H54 (cell line): ENCODE measurements around the gene ZNF627.
"Not testable (repeated sequence)": the region's sequence is repeated elsewhere in the genome, so short reads cannot be mapped to it uniquely, and the experiment has no call there.

Source experiments
- DNase-seq: peaks from one replicate; pipeline ENCODE4 v3.0.0; 2011; ENCODE audit warnings: low spot score, mixed read lengths; ENCODE audit not compliant: insufficient read length
- FAIRE-seq: peaks from 3 replicates; lab custom pipeline; 2011; peaks lifted over from hg19 to GRCh38; lab: Jason Lieb, UNC
- POLR2A ChIP-seq: IDR thresholded peaks from 2 replicates; pipeline ENCODE4 v1.6.1; 2011; ENCODE audit warnings: low read depth, mild to moderate bottlenecking, low read length

Gene ZNF627

GRCh38 chr19:11560404-11561051, 36.8 kb upstream of the ZNF627 start:
- FAIRE-seq: peak; percentile 6
- no peak for TF ChIP-seq POLR2A
- no peak for DNase-seq

GRCh38 chr19:11563532-11563931, 33.8 kb upstream of the ZNF627 start:
- DNase-seq (no peak), FAIRE-seq (no peak)
- TF ChIP-seq POLR2A: no peak

GRCh38 chr19:11564082-11564807, 33.0 kb upstream of the ZNF627 start:
- not testable (repeated sequence) for DNase-seq, FAIRE-seq

GRCh38 chr19:11565649-11565980, 31.7 kb upstream of the ZNF627 start:
- DNase-seq, FAIRE-seq: not testable (repeated sequence)

- TF ChIP-seq POLR2A: no peak
- DNase-seq (no peak), FAIRE-seq (no peak)
Measured at GRCh38 chr19:11566164-11566563, 31.1 kb upstream of the ZNF627 start.

GRCh38 chr19:11570039-11570462, 27.2 kb upstream of the ZNF627 start:
- DNase-seq: no peak
- FAIRE-seq: no peak
- no peak for TF ChIP-seq POLR2A

- DNase-seq, FAIRE-seq: not testable (repeated sequence)
Measured at GRCh38 chr19:11573354-11573753, 23.9 kb upstream of the ZNF627 start.

- FAIRE-seq: not testable (repeated sequence)
Measured at GRCh38 chr19:11573763-11574162, 23.5 kb upstream of the ZNF627 start.

GRCh38 chr19:11574689-11575088, 22.6 kb upstream of the ZNF627 start:
- FAIRE-seq (no peak), DNase-seq (no peak)
- no peak for TF ChIP-seq POLR2A

More at GRCh38 chr19:11573763-11574162, 23.5 kb upstream of the ZNF627 start:
- not testable (repeated sequence) for DNase-seq

- FAIRE-seq (no peak), DNase-seq (no peak)
- TF ChIP-seq POLR2A: no peak
Measured at GRCh38 chr19:11576227-11576626, 21.1 kb upstream of the ZNF627 start.

GRCh38 chr19:11577451-11578257, 19.6 kb upstream of the ZNF627 start, which contains the start of gene ACP5:
Gene ACP5, minus strand, starts transcription at chr19:11577645. Its CDS starts 328 bp downstream, at chr19:11577317.
- no peak for TF ChIP-seq POLR2A
- FAIRE-seq (no peak), DNase-seq (no peak)

- FAIRE-seq (no peak), DNase-seq (no peak)
- TF ChIP-seq POLR2A: no peak
Measured at GRCh38 chr19:11578258-11579142, 18.8 kb upstream of the ZNF627 start.

GRCh38 chr19:11580116-11580515, 17.2 kb upstream of the ZNF627 start:
- FAIRE-seq: no peak
- no peak for TF ChIP-seq POLR2A
- no peak for DNase-seq
